HepG2 (cell line): Measurements from ENCODE around the gene STN1. TPM values are rescaled to one million over a fixed set of nuclear protein-coding genes. Genes with fewer than 3 reads are reported as not detected.
A peak's percentile ranks its signal among the peaks of the same experiment; 100 is the strongest.

Source experiments
- ATAC-seq: fragments of 200-7000 bp; cut with Tn5 transposase; 3 replicates; pipeline ENCODE4 v1.9.1; 2020; ENCODE audit warnings: mild to moderate bottlenecking, moderate library complexity
- BruUV-seq: library from RNA; stranded (reverse); fragments of 400-500 nt; replicated peaks from 2 replicates; lab custom pipeline; 2021; lab: Mats Ljungman, UMichigan
- CTCF ChIA-PET: fragments of 300-600 bp; formaldehyde crosslinking; extraction: SDS; loops from one replicate; lab custom pipeline; 2021; ENCODE audit warnings: low total read pairs, inconsistent platforms, low intra/inter-chr PET ratio; lab: Yijun Ruan, JAX
- POLR2A ChIA-PET: fragments of 350-600 bp; sonication (Branson Sonifier 250); formaldehyde crosslinking; loops from one replicate; lab custom pipeline; 2020; ENCODE audit warnings: antibody characterized with exemption, inconsistent platforms; lab: Yijun Ruan, JAX
- DNase-seq: peaks from one replicate; pipeline ENCODE4 v3.0.0-alpha.2; 2015; ENCODE audit warnings: low spot score
- FAIRE-seq: peaks from 3 replicates; lab custom pipeline; 2011; peaks lifted over from hg19 to GRCh38; lab: Jason Lieb, UNC
- H2AFZ ChIP-seq: one replicate; pipeline ENCODE4 v1.6.1; 2011; ENCODE audit warnings: low read length, inconsistent platforms
- H3K27ac ChIP-seq: fragments of 300-600 bp; 3 replicates; pipeline ENCODE4 v1.8.0; 2011; ENCODE audit warnings: mixed run types, mild to moderate bottlenecking, mixed read lengths, low read length, inconsistent platforms; ENCODE audit not compliant: insufficient read depth; ENCODE audit errors: extremely low read length
- H3K27me3 ChIP-seq, 2 experiments: fragments of 200-600 bp in 1 of 2; 2 replicates in 1 of 2; 3 replicates in 1 of 2; pipeline versions ENCODE4 v1.6.0 to v1.8.0; 2011; ENCODE audit warnings: low read length in 2 of 2, mild to moderate bottlenecking in 2 of 2, moderate library complexity in 2 of 2, inconsistent platforms in 1 of 2; ENCODE audit not compliant: insufficient read depth in 2 of 2, control insufficient read depth in 1 of 2
- H3K36me3 ChIP-seq, 2 experiments: fragments of 200-600 bp in 1 of 2; replicated peaks in 1 of 2; 2 replicates in 1 of 2; 3 replicates in 1 of 2; pipeline versions ENCODE4 v1.5.1 to v1.8.0; 2011; ENCODE audit warnings: low read length in 2 of 2, inconsistent platforms in 1 of 2; ENCODE audit not compliant: insufficient read depth in 2 of 2, control insufficient read depth in 1 of 2
- H3K4me1 ChIP-seq: 2 replicates; pipeline ENCODE4 v1.5.1; 2012; ENCODE audit warnings: low read length, inconsistent platforms; ENCODE audit not compliant: insufficient read depth
- H3K4me2 ChIP-seq: 2 replicates; pipeline ENCODE4 v1.6.0; 2011; ENCODE audit warnings: low read depth, low read length, inconsistent platforms
- H3K4me3 ChIP-seq, 3 experiments: fragments of 200-600 bp in 1 of 3; sonication (generic), shearing (Covaris generic) in 1 of 3; replicated peaks in 1 of 3; 2 replicates each; pipeline ENCODE4 v1.5.1; 2011 to 2016; ENCODE audit warnings: low read length in 3 of 3, inconsistent platforms in 2 of 3, low read depth in 2 of 3, mild to moderate bottlenecking in 2 of 3, control low read depth in 1 of 3, mixed read lengths in 1 of 3; ENCODE audit not compliant: insufficient read depth in 1 of 3
- H3K79me2 ChIP-seq: one replicate; pipeline ENCODE4 v1.6.1; 2011; ENCODE audit warnings: low read length, inconsistent platforms; ENCODE audit not compliant: insufficient read depth
- H3K9ac ChIP-seq: 2 replicates; pipeline ENCODE4 v1.6.0; 2011; ENCODE audit warnings: mild to moderate bottlenecking, low read depth, low read length, inconsistent platforms; ENCODE audit not compliant: insufficient read depth
- H3K9me3 ChIP-seq: 2 replicates; pipeline ENCODE4 v1.5.1; 2012; ENCODE audit warnings: mild to moderate bottlenecking, low read length
- H4K20me1 ChIP-seq: 2 replicates; pipeline ENCODE4 v1.6.0; 2011; ENCODE audit warnings: inconsistent platforms, mild to moderate bottlenecking, low read length, moderate library complexity; ENCODE audit not compliant: insufficient read depth
- ELF3 ChIP-seq: IDR thresholded peaks from 2 replicates; pipeline ENCODE4 v1.6.1; 2016; ENCODE audit warnings: missing genetic modification reagents, missing compliant biosample characterization
- FOXJ3 ChIP-seq: sonication (generic); formaldehyde crosslinking; IDR thresholded peaks from 2 replicates; pipeline ENCODE4 v1.4.0; 2020; ENCODE audit warnings: missing genetic modification reagents, mild to moderate bottlenecking, borderline replicate concordance
- RELA ChIP-seq: sonication (generic); formaldehyde crosslinking; IDR thresholded peaks from 2 replicates; pipeline ENCODE4 v1.4.0; 2020; ENCODE audit warnings: missing genetic modification reagents
- SNRNP70 ChIP-seq: fragments of 200-400 bp; formaldehyde crosslinking; IDR thresholded peaks from 2 replicates; pipeline ENCODE4 v1.6.1; 2017; ENCODE audit warnings: mild to moderate bottlenecking, low read depth, low read length, moderate library complexity
- WGBS: methylation state at CpG from one replicate; pipeline ENCODE4 v1.1.6; 2017; ENCODE audit warnings: low lambda C conversion rate; 5-methylcytosine and 5-hydroxymethylcytosine counted together
- in situ Hi-C: cut with HindIII; loops from 2 replicates; pipeline ENCODE4 v1.10.0; 2017; ENCODE audit warnings: low pct_unique_long_range_greater_than_20kb; ENCODE audit not compliant: extremely low pct_ligation_motif_present
- intact Hi-C: fragments of 100-400 bp; cut with micrococcal nuclease; formaldehyde crosslinking; loops from one replicate; pipeline ENCODE4 v1.10.0; 2022; ENCODE audit not compliant: unreplicated experiment
- polyA plus RNA-seq, 8 experiments: library from polyadenylated mRNA; depleted of rRNA in 3 of 8; stranded (reverse) in 7 of 8; unstranded in 1 of 8; fragments of >200 nt; fragmentation: Illumina TruSeq in 4 of 8; extraction: Trizol in 4 of 8; gene quantifications; 2 replicates each; pipeline versions ENCODE4 v1.2.1 to v1.2.3, GENCODE V29; 2011 to 2016; ENCODE audit warnings: low read depth in 4 of 8, missing spikeins in 1 of 8, mixed read lengths in 1 of 8; ENCODE audit not compliant: insufficient read depth in 1 of 8
- total RNA-seq, 5 experiments: library from RNA; depleted of rRNA; stranded (reverse); fragments of >200 nt; fragmentation: Illumina TruSeq; extraction: Trizol; gene quantifications; 2 replicates each; pipeline ENCODE4 v1.2.3, GENCODE V29; 2016; ENCODE audit warnings: low read depth in 1 of 5
- TF ChIP-seq, protein P1 (sequence below): sonication (generic); formaldehyde crosslinking; IDR thresholded peaks from 2 replicates; pipeline ENCODE4 v1.5.1; 2020; ENCODE audit warnings: mild to moderate bottlenecking, missing genetic modification reagents, moderate library complexity

The STN1 gene
- total and polyA plus RNA-seq, 2 of the 13 experiments (the other 11 are each of a cell fraction or from before 2014, with no cell fraction given), result 17.6 to 22.7 TPM

DNA sequence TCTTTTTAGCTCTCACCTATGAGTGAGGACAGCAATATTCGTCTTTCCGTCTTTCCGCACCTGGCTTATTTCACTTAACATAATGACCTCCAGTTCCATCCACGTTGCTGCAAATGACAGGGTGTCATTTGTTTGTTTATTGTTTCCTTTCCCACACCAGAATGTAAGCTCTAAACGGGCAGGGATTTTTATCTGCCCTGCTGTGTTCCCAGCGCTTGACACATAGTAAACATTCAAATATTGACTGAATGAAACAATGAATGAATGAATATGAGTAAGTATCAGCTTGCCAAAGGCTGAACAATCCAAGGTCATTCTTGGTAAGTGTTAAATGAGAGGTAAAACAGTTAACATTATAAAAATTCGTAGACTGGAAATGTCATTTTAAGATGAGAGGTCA, 75.4 kb downstream of the STN1 start (continued):
- no peak for TF ChIP-seq FOXJ3 (CRISPR knock-in tag)
- TF ChIP-seq ELF3 (CRISPR knock-in tag), result peak; percentile 49; the same call in 1 of the 2 replicates
- TF ChIP-seq SNRNP70, result no peak

DNA sequence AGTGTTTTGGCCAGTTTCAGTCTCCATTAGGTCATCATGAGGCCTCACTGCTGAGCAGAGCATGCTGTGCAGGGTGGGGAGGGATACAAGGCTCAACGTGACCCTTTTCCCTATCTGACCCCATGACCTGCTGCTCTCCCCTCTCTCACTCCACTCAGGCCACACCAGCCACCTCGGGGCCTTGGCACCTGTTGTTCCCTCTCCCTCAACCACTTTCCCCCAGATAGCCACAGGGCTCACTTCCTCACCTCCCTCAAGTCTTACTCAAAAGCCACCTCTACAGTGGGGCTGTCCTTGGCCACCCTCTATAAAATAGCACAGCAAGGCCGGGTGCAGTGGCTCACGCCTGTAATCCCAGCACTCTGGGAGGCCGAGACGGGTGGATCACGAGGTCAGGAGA, 76.5 kb downstream of the STN1 start:
- 92% methylated on average over 7 of the region's 7 CpGs for WGBS
- no peak for FAIRE-seq

More for the DNA sequence above, 76.5 kb downstream of the STN1 start:
- ChIA-PET CTCF (no interaction called here), POLR2A (no interaction called here)
- Histone ChIP-seq H3K36me3 (peaks cover 5 to 8% of the 10 kb centered on the region in 2 experiments; a peak in 4 of 5 replicates), H3K4me3 (no peak overlapping the region), H2AFZ (no peak overlapping the region), H3K9me3 (no peaks in the 10 kb centered on the region), H4K20me1 (peaks cover 41% of the 10 kb centered on the region), H3K4me2 (no peak overlapping the region), H3K27me3 (no peaks in the 10 kb centered on the region), H3K27ac (no peak overlapping the region), H3K79me2 (peaks cover 92% of the 10 kb centered on the region), H3K4me1 (peaks cover 93% of the 10 kb centered on the region), H3K9ac (no peak overlapping the region)
- ATAC-seq (no peak), DNase-seq (no peak)
- TF ChIP-seq RELA, result no peak
- TF ChIP-seq, protein P1, sequence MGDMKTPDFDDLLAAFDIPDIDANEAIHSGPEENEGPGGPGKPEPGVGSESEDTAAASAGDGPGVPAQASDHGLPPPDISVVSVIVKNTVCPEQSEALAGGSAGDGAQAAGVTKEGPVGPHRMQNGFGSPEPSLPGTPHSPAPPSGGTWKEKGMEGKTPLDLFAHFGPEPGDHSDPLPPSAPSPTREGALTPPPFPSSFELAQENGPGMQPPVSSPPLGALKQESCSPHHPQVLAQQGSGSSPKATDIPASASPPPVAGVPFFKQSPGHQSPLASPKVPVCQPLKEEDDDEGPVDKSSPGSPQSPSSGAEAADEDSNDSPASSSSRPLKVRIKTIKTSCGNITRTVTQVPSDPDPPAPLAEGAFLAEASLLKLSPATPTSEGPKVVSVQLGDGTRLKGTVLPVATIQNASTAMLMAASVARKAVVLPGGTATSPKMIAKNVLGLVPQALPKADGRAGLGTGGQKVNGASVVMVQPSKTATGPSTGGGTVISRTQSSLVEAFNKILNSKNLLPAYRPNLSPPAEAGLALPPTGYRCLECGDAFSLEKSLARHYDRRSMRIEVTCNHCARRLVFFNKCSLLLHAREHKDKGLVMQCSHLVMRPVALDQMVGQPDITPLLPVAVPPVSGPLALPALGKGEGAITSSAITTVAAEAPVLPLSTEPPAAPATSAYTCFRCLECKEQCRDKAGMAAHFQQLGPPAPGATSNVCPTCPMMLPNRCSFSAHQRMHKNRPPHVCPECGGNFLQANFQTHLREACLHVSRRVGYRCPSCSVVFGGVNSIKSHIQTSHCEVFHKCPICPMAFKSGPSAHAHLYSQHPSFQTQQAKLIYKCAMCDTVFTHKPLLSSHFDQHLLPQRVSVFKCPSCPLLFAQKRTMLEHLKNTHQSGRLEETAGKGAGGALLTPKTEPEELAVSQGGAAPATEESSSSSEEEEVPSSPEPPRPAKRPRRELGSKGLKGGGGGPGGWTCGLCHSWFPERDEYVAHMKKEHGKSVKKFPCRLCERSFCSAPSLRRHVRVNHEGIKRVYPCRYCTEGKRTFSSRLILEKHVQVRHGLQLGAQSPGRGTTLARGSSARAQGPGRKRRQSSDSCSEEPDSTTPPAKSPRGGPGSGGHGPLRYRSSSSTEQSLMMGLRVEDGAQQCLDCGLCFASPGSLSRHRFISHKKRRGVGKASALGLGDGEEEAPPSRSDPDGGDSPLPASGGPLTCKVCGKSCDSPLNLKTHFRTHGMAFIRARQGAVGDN, result 0 out of 2 replicates have a peak, but pooled peaks have one; percentile 10
- intact Hi-C loops, result no loop called here
- in situ Hi-C loops, result no loop called here
- BruUV-seq, result no TSS peak
